ENCODE measurements around the gene ACAP3. TPM values are rescaled to one million over a fixed set of nuclear protein-coding genes. Genes with fewer than 3 reads are reported as not detected.

The ACAP3 gene, protein sequence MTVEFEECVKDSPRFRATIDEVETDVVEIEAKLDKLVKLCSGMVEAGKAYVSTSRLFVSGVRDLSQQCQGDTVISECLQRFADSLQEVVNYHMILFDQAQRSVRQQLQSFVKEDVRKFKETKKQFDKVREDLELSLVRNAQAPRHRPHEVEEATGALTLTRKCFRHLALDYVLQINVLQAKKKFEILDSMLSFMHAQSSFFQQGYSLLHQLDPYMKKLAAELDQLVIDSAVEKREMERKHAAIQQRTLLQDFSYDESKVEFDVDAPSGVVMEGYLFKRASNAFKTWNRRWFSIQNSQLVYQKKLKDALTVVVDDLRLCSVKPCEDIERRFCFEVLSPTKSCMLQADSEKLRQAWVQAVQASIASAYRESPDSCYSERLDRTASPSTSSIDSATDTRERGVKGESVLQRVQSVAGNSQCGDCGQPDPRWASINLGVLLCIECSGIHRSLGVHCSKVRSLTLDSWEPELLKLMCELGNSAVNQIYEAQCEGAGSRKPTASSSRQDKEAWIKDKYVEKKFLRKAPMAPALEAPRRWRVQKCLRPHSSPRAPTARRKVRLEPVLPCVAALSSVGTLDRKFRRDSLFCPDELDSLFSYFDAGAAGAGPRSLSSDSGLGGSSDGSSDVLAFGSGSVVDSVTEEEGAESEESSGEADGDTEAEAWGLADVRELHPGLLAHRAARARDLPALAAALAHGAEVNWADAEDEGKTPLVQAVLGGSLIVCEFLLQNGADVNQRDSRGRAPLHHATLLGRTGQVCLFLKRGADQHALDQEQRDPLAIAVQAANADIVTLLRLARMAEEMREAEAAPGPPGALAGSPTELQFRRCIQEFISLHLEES
- total RNA-seq (2021; ENCODE audit: unreplicated experiment) (30.7 TPM), Bru-seq, nascent RNA (percentile 47 among the genes with signal in this experiment), BruChase-seq, experiment 1, labeled RNA remaining after a 2-hour chase (percentile 62 among the genes with signal in this experiment), BruChase-seq, experiment 2, labeled RNA remaining after a 6-hour chase (percentile 74 among the genes with signal in this experiment)
- polyA plus RNA-seq (2012; ENCODE audit: insufficient read length): 31.4 TPM
- long read RNA-seq, partial matches to known transcripts: 18 of 38 reads
- long read RNA-seq, other reads (novel, unspliced or antisense): 19 of 38 reads

DNA sequence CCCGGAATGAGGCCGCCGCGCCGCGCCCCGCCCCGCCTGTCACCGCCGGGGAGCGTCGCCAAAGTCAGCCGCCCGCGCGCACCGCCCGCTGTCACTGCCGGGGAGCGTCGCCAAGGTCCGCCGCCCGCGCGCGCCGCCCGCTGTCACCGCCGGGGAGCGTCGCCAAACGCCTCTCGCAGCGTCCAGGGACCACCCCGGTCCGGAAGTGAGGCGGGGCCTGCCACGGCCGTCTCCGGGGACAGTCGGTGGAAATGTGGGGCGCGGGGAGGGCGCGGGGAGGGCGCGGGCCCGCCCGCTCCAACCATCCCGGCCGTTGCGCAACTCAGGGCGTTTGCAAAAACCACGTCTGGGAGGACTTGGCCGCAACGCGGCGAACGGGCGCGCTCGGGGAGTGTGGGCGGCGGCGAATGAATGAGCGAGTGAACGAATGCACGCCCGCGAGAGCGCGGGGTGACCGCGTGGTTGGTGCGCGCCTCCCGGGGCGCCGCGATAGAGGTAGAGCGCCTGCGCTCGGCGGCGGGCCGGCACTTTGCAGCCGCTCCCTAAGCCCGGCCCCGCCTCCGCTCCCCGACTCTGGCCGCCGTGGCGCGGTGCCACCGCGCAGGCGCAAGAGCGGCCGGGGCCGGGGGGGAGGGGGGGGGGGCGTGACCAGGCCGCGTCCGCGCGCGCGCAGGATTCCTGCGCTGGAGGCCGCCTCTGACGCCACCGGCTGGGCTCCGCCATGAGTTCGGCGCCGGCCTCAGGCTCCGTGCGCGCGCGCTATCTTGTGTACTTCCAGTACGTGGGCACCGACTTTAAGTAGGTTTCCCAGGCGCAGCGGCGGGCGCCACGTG is at the start of gene ACAP3, which contains the start of gene PUSL1:
ACAP3 (minus strand) TSS at position 8 of the 833 bp plus-strand sequence. CDS start 115 bp downstream, outside the sequence.
PUSL1 (plus strand) TSS at position 675 of the 833 bp plus-strand sequence; CDS start at position 722, 47 bp downstream.
- Histone ChIP-seq H3K4me1 (ENCODE audit: control insufficient read depth, insufficient read depth, low read length) (peaks cover 44% of the 10 kb centered on the region), H3K27ac (ENCODE audit: low read length) (peak within 1 kb of the TSS; percentile 77), H3K36me3 (ENCODE audit: control insufficient read depth, insufficient read depth, low read length) (no peaks in the 10 kb centered on the region; the same call in 1 of the 2 replicates), H3K27me3 (ENCODE audit: control insufficient read depth, insufficient read depth, low read length) (no peaks in the 10 kb centered on the region), H3K4me3 (ENCODE audit: low read depth in 2 of 2, low read length in 2 of 2) (peak within 1 kb of the TSS; percentile 72), H3K9me3 (ENCODE audit: control insufficient read depth, insufficient read depth, low read depth, low read length) (no peaks in the 10 kb centered on the region)
- in situ Hi-C loops (cut with HindIII; ENCODE audit: low pct_unique_long_range_greater_than_20kb, low sequenced_read_pairs): no loop called here
- peak; percentile 76 for ATAC-seq
- no TSS peak for BruUV-seq (replicated peaks)
- TF ChIP-seq SIN3A (IDR thresholded peaks at IDR 0.05; ENCODE audit: borderline replicate concordance, insufficient read depth, low read depth, low read length): peak; percentile 97
- TF ChIP-seq POLR2AphosphoS5 (IDR thresholded peaks at IDR 0.05; ENCODE audit: low read depth, low read length): peak; percentile 49; the same call in 1 of the 2 replicates
- TF ChIP-seq, protein P1, sequence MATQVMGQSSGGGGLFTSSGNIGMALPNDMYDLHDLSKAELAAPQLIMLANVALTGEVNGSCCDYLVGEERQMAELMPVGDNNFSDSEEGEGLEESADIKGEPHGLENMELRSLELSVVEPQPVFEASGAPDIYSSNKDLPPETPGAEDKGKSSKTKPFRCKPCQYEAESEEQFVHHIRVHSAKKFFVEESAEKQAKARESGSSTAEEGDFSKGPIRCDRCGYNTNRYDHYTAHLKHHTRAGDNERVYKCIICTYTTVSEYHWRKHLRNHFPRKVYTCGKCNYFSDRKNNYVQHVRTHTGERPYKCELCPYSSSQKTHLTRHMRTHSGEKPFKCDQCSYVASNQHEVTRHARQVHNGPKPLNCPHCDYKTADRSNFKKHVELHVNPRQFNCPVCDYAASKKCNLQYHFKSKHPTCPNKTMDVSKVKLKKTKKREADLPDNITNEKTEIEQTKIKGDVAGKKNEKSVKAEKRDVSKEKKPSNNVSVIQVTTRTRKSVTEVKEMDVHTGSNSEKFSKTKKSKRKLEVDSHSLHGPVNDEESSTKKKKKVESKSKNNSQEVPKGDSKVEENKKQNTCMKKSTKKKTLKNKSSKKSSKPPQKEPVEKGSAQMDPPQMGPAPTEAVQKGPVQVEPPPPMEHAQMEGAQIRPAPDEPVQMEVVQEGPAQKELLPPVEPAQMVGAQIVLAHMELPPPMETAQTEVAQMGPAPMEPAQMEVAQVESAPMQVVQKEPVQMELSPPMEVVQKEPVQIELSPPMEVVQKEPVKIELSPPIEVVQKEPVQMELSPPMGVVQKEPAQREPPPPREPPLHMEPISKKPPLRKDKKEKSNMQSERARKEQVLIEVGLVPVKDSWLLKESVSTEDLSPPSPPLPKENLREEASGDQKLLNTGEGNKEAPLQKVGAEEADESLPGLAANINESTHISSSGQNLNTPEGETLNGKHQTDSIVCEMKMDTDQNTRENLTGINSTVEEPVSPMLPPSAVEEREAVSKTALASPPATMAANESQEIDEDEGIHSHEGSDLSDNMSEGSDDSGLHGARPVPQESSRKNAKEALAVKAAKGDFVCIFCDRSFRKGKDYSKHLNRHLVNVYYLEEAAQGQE (IDR thresholded peaks at IDR 0.05; ENCODE audit: insufficient read depth in 1 of 2, low read depth in 2 of 2, low read length in 1 of 2): no peak
- no peak for TF ChIP-seq TCF7L2 (IDR thresholded peaks at IDR 0.05; ENCODE audit: low read depth, low read length)
- TF ChIP-seq, protein P2, sequence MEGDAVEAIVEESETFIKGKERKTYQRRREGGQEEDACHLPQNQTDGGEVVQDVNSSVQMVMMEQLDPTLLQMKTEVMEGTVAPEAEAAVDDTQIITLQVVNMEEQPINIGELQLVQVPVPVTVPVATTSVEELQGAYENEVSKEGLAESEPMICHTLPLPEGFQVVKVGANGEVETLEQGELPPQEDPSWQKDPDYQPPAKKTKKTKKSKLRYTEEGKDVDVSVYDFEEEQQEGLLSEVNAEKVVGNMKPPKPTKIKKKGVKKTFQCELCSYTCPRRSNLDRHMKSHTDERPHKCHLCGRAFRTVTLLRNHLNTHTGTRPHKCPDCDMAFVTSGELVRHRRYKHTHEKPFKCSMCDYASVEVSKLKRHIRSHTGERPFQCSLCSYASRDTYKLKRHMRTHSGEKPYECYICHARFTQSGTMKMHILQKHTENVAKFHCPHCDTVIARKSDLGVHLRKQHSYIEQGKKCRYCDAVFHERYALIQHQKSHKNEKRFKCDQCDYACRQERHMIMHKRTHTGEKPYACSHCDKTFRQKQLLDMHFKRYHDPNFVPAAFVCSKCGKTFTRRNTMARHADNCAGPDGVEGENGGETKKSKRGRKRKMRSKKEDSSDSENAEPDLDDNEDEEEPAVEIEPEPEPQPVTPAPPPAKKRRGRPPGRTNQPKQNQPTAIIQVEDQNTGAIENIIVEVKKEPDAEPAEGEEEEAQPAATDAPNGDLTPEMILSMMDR (IDR thresholded peaks at IDR 0.05): no peak; the same call in 1 of the 2 replicates
- no peak for DNase-seq (ENCODE audit: low read depth, low spot score)
- intact Hi-C loops (cut with micrococcal nuclease; ENCODE audit: unreplicated experiment): no loop called here
- CTCF ChIA-PET: no interaction called here
- POLR2A ChIA-PET: no interaction called here

Data from Panc1 (cell line).